MM.1S (cell line): ENCODE results near the gene GASK1A.

Source experiments
- EZH2 ChIP-seq: fragments of 300-600 bp; sonication (generic); optimal IDR thresholded peaks from 2 replicates; pipeline ENCODE3; 2017; ENCODE audit warnings: low read depth, mild to moderate bottlenecking, antibody characterized with exemption, low read length, mixed read lengths
- EZH2phosphoT487 ChIP-seq: fragments of 300-600 bp; sonication (generic); IDR thresholded peaks from 2 replicates; pipeline ENCODE4 v1.6.1; 2018; ENCODE audit warnings: antibody characterized with exemption, low read length
- TF ChIP-seq, protein P1 (sequence below): fragments of 300-600 bp; sonication (generic); IDR thresholded peaks from 2 replicates; pipeline ENCODE4 v1.5.1; 2016; ENCODE audit warnings: antibody characterized with exemption, low read length, mixed read lengths

DNA sequence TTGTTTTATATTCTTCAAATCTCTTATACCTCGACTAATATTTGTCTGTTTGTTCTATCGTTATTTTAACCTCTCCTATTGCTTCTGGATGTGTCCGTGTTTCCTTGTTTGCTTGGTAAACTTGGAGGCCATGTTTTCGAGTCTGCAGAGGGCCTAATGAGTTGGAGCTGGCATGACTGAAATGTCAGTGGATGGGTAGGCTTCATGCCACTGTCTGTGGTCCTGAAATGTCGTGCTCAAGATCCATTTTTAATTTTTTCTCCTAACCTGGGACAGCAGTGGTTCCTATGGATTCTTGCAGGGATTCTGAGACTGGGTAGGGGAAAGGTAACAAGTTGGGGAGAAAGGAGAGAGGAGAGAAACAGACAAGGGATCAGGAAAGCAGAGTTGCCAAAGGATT lies 18.8 kb upstream of the GASK1A start:
- TF ChIP-seq, protein P1, sequence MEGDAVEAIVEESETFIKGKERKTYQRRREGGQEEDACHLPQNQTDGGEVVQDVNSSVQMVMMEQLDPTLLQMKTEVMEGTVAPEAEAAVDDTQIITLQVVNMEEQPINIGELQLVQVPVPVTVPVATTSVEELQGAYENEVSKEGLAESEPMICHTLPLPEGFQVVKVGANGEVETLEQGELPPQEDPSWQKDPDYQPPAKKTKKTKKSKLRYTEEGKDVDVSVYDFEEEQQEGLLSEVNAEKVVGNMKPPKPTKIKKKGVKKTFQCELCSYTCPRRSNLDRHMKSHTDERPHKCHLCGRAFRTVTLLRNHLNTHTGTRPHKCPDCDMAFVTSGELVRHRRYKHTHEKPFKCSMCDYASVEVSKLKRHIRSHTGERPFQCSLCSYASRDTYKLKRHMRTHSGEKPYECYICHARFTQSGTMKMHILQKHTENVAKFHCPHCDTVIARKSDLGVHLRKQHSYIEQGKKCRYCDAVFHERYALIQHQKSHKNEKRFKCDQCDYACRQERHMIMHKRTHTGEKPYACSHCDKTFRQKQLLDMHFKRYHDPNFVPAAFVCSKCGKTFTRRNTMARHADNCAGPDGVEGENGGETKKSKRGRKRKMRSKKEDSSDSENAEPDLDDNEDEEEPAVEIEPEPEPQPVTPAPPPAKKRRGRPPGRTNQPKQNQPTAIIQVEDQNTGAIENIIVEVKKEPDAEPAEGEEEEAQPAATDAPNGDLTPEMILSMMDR = no peak
- TF ChIP-seq EZH2phosphoT487 = no peak
- no peak for TF ChIP-seq EZH2
